ENCODE data around the gene C10orf67.
"Not testable (repeated sequence)": the region's sequence is repeated elsewhere in the genome, so short reads cannot be mapped to it uniquely, and the experiment has no call there.

Gene C10orf67

DNA sequence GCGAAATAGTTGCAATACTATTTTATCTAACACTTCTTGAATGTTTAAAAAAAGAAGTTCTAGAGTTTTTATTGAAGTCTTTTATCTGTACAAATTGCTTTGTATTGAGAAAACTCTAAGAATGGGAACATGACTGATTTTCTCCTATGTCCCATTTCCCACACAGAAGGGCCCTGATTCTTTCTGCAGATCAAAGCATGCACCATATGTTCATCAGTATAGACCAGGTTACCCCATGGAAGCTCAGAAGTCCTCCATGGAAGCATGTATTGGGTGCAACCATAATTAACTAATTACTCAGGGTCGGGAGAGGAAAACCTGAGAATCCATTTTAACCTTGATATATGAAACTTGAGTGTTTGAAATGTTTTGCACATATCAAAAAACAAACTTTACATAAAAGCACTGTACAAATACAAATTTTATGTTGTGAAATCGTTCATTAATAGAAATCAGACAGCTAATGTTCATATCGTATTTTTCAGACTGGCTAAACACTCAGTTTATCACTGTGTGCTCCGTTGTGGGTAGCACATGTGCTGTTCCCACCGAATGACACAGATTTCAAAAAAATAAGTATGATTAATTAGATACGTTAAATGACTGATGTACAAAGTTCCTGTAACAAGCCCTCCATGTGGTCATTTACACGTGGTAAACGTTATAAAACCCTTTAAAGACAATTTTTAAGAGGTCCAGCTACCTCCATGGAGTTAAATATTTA is 81.0 kb downstream of the C10orf67 start:
- DNase-seq = no peak

- DNase-seq = no peak
Observed at GRCh38 chr10:23262928-23263327, 81.7 kb downstream of the C10orf67 start.

DNA sequence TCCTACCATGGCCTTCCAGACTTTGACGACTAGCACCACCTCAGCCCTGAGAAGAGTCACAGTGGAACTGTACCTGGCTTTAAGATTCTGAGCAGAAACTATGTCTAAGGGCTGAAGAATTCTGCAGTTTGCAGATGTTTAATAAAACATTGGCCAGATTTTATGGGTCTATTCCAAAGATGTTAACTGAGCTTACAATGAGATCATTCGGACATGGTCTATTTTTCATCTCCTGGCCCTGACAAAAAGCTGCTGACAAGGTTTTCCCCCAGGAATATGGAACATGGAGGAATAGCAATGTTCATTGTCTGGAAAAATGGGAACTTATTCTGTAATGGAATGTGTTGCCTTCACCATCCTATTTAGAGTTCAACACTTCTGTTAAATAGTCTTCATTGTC is 86.1 kb downstream of the C10orf67 start:
- DNase-seq = no peak

DNA sequence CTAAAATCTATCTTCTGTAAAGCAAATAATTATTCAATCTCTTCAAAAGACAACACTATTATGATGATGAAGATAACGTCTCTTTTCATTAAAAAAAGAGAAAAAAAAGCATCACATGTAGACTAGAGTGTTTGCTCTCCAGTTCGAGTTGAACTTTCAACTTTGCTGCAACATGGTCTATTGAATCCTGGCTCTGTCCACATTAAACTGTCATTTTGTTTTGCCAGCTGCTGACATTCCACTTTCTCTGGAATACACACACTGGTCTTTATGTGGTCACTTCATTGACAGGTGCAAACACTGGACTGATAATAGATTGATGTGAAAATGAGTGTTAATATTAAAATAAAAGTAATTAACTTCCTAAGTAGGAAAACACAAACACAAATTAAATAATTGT is 90.8 kb downstream of the C10orf67 start:
- no peak for DNase-seq

DNA sequence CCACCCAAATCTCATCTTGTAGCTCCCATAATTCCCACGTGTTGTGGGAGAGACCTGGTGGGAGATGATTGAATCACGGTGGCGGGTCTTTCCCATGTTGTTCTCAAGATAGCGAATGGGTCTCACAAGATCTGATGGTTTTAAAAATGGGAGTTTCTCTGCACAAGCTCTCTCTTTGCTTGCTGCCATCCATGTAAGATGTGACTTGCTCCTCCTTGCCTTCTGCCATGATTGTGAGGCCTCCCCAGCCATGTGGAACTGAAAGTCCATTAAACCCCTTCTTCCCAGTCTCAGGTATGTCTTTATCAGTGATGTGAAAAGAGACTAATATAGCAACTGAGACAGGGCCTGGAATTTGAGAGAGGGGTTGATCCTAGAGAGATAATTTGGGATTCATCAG is 91.7 kb downstream of the C10orf67 start:
- not testable (repeated sequence) for DNase-seq

DNA sequence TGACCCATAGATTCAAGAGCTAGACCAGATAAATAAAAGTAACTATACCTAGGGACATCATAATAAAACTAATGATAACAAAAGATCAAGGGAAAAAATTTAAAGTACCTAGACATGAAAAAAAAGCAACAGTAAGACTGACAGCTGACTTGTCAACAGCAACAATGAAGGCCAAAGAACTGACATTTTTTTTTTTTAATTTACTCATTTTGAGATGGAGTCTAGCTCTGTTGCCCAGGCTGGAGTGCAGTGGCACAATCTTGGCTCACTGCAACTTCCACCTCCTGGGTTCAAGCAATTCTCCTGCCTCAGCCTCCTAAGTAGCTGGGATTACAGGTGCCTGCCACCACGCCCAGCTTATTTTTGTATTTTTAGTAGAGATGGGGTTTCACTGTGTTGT is 102.8 kb downstream of the C10orf67 start:
- not testable (repeated sequence) for DNase-seq

DNA sequence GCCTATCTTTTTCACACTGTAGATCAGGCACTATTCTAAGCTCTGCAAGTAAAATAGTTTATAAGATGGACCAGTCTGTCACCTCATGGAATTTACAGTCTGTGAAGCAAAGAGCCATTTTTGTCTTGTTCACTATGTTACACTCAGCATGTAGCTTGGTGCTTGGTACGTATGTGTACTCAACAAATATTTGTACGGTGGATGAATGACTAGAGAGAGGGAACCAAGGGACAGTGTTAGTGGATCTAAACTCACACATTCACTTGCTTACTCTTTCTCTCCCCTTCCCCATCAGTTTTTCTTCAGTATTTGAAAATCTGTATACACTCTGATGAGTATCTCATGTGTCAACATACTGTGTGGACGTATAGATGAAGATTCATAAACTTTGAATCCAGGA is 106.6 kb downstream of the C10orf67 start:
- no peak for DNase-seq

- no peak for DNase-seq
Observed at GRCh38 chr10:23230582-23230981, 114.0 kb downstream of the C10orf67 start.

- DNase-seq = no peak
Observed at GRCh38 chr10:23217471-23217870, 127.1 kb downstream of the C10orf67 start.

GRCh38 chr10:23205972-23206642 is 138.5 kb downstream of the C10orf67 start:
- DNase-seq = no peak

- DNase-seq = no peak
Observed at GRCh38 chr10:23204773-23205172, 139.8 kb downstream of the C10orf67 start.

- DNase-seq = no peak
Observed at GRCh38 chr10:23203369-23204325, 140.9 kb downstream of the C10orf67 start.

- DNase-seq = no peak
Observed at GRCh38 chr10:23202779-23203178, 141.8 kb downstream of the C10orf67 start.

DNA sequence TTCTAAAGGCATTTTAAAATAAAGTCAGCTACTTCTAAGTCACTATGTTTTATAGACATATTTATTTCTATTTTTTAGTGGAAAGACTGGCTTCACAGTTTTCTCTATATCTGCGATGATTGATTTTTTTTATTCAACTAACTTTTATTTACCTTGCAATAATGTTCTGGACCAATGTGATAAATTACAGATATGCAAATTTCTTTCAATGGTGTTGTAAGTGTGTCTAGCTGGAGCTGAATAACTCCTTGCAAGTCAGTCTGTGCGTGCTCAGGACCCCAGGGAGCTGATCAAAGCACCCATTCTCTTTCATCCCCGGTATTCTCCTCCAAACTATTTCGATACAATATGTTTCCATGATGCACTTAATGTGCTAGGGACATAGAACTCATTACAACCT is 142.8 kb downstream of the C10orf67 start:
- no peak for DNase-seq

DNA sequence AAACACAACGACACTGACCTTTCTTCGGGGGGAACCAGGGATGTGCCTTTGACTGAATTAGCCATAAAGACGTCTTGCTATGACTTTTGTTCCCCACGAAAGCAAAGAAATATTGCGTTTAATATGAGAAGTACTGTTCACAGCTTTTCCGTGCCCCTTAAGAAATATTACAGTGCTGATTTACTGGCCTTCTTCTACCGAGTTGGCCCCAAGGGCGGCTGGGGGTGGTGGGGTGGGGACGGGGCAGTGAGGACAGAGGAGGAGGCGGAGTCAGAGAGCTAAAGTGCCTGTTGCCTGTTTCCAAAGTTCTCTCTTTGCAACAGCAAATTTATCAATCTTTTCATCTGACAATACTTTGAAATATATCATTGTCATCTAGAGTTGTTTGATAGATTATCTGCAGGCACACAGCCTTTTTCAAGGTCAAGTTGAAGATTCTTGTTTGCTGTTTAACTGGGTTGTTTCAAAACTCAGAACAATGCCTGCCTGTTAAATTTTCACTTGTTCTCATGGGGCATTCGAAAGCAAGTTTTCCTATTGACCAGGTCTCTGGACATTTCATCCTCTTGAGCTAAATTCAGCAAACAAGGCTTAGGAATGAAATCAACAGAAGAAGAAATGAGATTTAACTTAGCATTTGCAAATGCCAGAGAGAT is 143.5 kb downstream of the C10orf67 start:
- no peak for DNase-seq

DNA sequence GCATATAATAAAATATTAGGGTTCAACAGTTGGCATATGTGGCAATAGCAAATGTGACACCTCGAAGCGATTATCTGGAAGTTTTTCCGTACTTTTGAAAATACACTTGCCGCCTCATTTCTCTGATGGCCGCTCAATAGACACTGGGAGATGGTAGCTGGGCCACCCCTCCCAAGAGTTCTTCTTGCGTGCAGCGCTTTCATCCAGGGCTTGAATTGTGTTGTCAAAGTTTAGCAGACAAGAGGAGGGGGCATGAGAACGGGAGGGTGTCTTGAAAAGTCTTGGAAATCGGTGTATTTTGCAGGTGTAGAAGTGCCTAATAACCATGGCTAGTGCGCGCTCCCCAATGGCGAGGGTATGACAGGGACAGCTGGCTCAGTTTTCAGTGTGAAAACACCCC is 144.0 kb downstream of the C10orf67 start:
- DNase-seq = no peak

- DNase-seq = no peak
Observed at GRCh38 chr10:23199768-23200511, 144.7 kb downstream of the C10orf67 start.

DNA sequence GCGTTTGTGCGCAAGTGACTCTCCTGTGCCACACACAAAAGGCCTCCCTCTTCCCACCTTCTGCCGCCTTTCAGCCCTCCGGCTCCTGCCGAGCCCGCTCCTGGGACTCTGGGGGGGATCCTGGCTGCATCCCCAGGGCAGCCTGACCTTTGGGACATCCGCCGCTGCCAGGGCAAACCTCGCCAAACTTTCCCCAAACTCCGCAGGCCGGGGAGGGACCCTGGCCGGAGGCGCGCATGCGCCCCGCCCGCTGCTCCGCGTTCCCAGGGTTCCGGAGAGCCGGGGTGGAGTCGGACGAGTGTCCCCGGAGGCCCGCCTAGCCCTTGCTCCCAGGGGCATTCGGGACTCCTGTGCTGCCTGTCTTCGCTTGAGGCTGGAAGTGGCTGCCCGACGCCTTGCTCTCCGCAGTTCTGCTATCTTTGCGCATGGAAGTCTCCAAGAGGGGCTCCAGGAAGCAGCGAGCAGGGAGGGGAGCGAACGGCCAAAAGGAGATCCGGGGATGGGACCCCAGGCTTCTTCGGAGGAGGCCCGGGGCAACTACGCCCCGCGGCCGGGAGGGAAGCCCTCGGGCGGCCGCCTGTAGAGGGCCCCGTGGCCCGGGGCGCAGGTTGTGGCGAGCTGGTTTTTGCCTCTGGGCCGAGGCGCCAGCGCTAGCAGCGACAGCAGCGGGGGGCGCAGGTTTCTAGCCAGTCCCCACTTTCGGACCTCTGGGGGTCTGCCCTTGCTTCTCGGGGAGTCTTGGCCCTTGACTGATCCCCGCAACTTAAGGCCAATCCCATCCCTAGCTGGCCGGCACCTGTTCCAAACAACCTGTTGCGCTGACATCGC is 145.4 kb downstream of the C10orf67 start:
- no peak for DNase-seq

- DNase-seq = no peak
Observed at GRCh38 chr10:23198610-23198939, 146.0 kb downstream of the C10orf67 start.

GRCh38 chr10:23197416-23197861 is 147.2 kb downstream of the C10orf67 start:
- DNase-seq = no peak

DNA sequence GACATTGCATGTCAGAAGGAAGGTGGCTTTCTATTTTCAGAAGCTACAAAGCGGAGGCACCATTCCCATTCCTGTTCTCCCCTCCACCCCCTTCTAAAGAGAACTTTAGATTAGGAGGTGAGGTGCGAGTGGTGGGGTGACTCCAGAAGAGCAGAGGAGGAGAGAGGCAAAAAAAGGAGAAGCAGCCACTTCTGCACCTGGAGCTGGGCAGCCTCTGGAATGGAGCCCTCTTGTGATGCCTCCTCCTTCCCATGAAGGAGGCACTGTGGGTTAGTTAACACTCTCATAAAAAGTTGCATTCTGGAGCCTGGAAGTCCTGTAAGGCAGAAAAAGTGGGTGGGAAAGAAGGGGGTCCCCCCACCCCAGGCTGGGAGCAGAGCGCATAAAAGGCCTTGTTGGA is 147.7 kb downstream of the C10orf67 start:
- DNase-seq = no peak

All from activated CD8-positive, alpha-beta memory T cell treated with anti-CD3 and anti-CD28 coated beads for 24 hours (primary cell).